LNCaP clone FGC (cell line): ENCODE data around the gene ZNF527.
"Not testable (repeated sequence)": the region's sequence is repeated elsewhere in the genome, so short reads cannot be mapped to it uniquely, and the experiment has no call there.

Experiments
- DNase-seq: peaks from one replicate; pipeline ENCODE4 v3.0.0-alpha.2; 2011; ENCODE audit warnings: low read depth
- H3K4me3 ChIP-seq: 2 replicates; pipeline ENCODE4 v1.5.1; 2011; ENCODE audit warnings: mild to moderate bottlenecking, low read depth, low read length, control low read depth
- TF ChIP-seq, protein P1 (sequence below): IDR thresholded peaks from 2 replicates; pipeline ENCODE4 v1.5.1; 2012; ENCODE audit warnings: mild to moderate bottlenecking; ENCODE audit not compliant: control insufficient read depth, insufficient read depth; ENCODE audit errors: extremely low read depth

ZNF527 gene

GRCh38 chr19:37389234-37389633, 18.3 kb downstream of the ZNF527 start:
- H3K4me3 ChIP-seq: no peak overlapping the region
- TF ChIP-seq, protein P1, sequence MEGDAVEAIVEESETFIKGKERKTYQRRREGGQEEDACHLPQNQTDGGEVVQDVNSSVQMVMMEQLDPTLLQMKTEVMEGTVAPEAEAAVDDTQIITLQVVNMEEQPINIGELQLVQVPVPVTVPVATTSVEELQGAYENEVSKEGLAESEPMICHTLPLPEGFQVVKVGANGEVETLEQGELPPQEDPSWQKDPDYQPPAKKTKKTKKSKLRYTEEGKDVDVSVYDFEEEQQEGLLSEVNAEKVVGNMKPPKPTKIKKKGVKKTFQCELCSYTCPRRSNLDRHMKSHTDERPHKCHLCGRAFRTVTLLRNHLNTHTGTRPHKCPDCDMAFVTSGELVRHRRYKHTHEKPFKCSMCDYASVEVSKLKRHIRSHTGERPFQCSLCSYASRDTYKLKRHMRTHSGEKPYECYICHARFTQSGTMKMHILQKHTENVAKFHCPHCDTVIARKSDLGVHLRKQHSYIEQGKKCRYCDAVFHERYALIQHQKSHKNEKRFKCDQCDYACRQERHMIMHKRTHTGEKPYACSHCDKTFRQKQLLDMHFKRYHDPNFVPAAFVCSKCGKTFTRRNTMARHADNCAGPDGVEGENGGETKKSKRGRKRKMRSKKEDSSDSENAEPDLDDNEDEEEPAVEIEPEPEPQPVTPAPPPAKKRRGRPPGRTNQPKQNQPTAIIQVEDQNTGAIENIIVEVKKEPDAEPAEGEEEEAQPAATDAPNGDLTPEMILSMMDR: no peak
- no peak for DNase-seq

DNA sequence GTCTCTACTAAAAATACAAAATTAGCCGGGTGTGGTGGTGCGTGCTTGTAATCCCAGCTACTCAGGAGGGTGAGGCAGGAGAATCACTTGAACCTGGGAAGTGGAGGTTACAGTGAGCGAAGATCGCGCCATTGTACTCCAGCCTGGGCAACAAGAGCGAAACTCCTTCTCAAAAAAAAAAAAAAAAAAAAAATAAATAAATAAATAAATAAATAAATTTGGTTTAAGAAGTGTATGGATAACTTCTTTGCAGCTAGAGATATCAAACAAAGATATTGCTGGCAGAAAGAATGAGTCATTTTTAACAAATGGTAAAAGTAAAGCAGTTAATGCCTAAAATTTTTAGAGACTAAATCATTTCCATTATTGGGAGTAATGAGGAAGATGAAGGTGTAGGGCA, 20.5 kb downstream of the ZNF527 start:
- not testable (repeated sequence) for H3K4me3 ChIP-seq, DNase-seq

DNA sequence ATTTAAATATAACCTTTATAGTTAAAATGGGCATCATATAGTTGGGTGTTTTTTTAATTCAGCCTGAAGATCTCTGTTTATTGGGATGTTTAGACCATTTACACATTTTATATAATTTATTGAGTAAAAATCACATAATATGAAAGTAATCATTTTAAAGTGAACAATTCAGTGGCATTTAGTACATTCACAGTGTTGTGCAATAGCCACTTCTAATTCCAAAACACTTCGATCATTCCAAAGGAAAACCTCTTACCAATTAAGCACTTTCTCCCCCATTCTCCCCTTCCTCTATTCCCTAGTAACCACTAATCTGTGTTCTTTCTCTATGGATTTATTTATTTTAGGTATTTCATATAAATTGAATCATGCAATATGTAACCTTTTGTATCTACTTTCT, 30.2 kb downstream of the ZNF527 start:
- TF ChIP-seq, protein P1: no peak
- H3K4me3 ChIP-seq: no peak overlapping the region
- DNase-seq: no peak

DNA sequence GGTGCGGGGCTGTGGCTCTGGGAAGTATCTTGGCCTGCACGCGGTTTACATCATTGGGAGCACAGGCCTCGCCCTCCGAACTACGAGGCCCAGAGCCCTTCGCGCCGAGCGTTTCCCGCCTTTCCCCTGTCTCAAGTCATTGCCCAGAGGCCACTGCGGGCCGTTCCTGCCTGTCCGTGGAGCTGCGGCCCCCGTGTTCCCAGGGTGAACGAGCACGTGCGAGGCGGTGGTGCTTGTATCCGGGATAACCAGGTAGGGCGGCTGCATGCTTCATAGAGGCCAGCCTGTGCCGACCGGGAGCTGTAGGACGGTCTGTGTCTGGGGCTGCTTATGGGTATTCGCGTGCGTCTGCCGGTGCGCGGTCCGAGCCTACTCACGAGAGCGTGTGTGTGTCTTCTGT, 32.5 kb downstream of the ZNF527 start:
- no peak for DNase-seq

GRCh38 chr19:37406140-37406846, 35.4 kb downstream of the ZNF527 start:
- not testable (repeated sequence) for DNase-seq, H3K4me3 ChIP-seq

More for the DNA sequence above, 32.5 kb downstream of the ZNF527 start:
- no peak overlapping the region for H3K4me3 ChIP-seq
- TF ChIP-seq, protein P1: no peak

DNA sequence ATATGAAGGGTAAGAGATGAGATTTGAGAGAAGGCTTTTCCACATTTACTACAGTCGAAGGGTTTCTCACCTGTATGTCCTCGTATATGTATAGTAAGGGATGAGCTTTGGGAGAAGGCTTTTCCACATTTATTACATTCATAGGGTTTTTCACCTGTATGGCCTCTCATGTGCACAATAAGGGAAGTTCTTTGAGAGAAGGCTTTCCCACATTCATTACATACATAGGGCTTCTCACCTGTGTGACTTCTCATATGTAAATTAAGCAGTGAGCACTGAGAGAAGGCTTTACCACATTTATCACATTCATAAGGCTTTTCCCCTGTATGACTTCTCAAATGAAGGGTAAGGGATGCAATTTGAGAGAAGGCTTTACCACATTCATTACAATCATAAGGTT, 41.8 kb downstream of the ZNF527 start:
- DNase-seq: no peak
- H3K4me3 ChIP-seq: no peak overlapping the region
- TF ChIP-seq, protein P1: no peak

- DNase-seq: no peak
- no peak overlapping the region for H3K4me3 ChIP-seq
- TF ChIP-seq, protein P1: no peak
Observed at GRCh38 chr19:37413313-37414084, 42.6 kb downstream of the ZNF527 start.
